ENCODE measurements around the gene BLACAT1.
"Not testable (repeated sequence)": the region's sequence is repeated elsewhere in the genome, so short reads cannot be mapped to it uniquely, and the experiment has no call there.

BLACAT1 gene

GRCh38 chr1:205417870-205418635 lies 37.8 kb downstream of the BLACAT1 start:
- DNase-seq (ENCODE audit: low read depth): no peak

- no peak for DNase-seq (ENCODE audit: low read depth)
Measured at GRCh38 chr1:205416322-205416721, 39.5 kb downstream of the BLACAT1 start.

DNA sequence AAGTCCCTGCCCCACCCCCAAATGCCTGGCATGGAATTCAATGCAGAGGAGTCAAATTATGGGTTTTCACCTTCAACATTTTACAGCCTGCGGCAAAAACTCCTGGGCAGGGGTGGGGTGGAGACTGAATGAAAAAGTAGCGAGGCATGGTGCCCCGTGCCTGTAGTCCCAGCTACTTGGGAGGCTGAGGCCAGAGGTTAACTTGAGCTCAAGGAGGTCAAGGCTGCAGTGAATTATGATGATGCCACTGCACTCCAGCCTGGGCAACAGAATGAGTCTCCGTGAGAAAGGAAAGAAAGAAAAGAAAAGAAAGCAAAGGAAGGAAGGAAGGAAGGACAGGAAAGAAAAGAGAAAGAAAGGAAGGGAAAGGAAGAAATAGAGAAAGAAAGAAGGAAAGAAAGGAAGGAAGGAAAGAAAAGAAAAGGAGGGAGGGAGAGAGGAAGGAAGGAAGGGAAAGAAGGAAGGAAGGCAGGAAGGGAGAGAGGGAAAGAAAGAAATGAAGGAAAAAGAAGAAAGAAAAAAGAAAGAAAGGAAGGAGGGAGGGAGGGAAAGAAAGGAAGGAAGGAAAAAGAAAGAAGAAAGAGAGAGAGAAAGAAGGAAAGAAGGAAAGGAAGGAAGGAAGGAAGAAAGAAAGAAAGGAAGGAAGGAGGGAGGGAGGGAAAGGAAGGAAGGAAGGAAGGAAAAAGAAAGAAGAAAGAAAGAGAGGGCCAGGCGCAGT lies 45.1 kb downstream of the BLACAT1 start:
- DNase-seq (ENCODE audit: low read depth): no peak

DNA sequence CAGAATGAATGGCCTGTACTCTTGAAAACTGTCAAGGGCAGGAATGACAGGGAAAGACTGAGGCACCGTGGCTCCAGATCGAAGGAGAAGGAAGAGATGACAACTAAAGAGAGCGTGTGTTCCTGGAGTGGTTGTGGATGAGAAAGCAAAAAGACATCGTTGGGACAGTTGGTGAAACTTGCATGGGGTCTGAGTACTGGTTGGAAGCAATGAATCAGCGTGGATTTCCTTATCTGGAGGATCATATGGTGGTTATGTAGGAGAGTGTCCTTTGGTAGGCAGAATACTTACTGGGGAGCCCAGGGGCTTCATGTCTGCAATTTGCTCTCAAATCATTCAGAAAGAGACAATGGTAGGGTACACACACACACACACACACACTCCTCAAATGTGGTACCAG lies 47.9 kb downstream of the BLACAT1 start:
- no peak for DNase-seq (ENCODE audit: low read depth)

- DNase-seq (ENCODE audit: low read depth): not testable (repeated sequence)
Measured at GRCh38 chr1:205406252-205406651, 49.6 kb downstream of the BLACAT1 start.

Data from activated T-cell treated with anti-CD3 and anti-CD28 coated beads for 1 hour (primary cell).